Fibroblast of lung (primary cell): ENCODE measurements around the gene IL17REL.
A peak's percentile ranks its signal among the peaks of the same experiment; 100 is the strongest.

Experiments used
- CTCF ChIP-seq, 2 donors: IDR thresholded peaks in 1 of 2; conservative IDR thresholded peaks in 1 of 2; 1 replicate in 1 of 2; 2 replicates in 1 of 2; pipeline ENCODE4 v1.5.1; 2011 to 2012; ENCODE audit warnings: low read length in 2 of 2, control low read depth in 1 of 2, inconsistent platforms in 1 of 2, low read depth in 1 of 2, mild to moderate bottlenecking in 1 of 2
- EZH2 ChIP-seq: IDR thresholded peaks from 2 replicates; pipeline ENCODE4 v1.5.1; 2012; ENCODE audit warnings: low read length, control low read depth, mild to moderate bottlenecking; ENCODE audit errors: missing control alignments

- TF ChIP-seq CTCF (conservative IDR thresholded peaks at IDR 0.05 in 1 of 2, IDR thresholded peaks at IDR 0.05 in 1 of 2; ENCODE audit: low read depth in 1 of 2, low read length in 2 of 2) (peak; percentile 32 to 59), EZH2 (no peak)
Measured at GRCh38 chr22:49979587-49980264, 32.8 kb downstream of the IL17REL start.
